Stomach (tissue), 4 donors: ENCODE data around the gene COL8A2.

Source experiments
- CTCF ChIP-seq, 7 experiments: fragments of 450-650 bp in 4 of 7; fragments of 200-600 bp in 3 of 7; sonication (generic) in 3 of 7; IDR thresholded peaks; one replicate each; pipeline ENCODE4 v1.5.1; 2016 to 2019; ENCODE audit warnings: antibody characterized with exemption in 7 of 7, control low read depth in 2 of 7, mild to moderate bottlenecking in 1 of 7
- POLR2A ChIP-seq, 4 donors: fragments of 450-650 bp; IDR thresholded peaks; one replicate each; pipeline ENCODE4 v1.6.1; 2016; ENCODE audit warnings: antibody characterized with exemption in 4 of 4, control low read depth in 2 of 4, mild to moderate bottlenecking in 1 of 4, moderate library complexity in 1 of 4

GRCh38 chr1:36076979-36077573 lies 47.9 kb downstream of the COL8A2 start:
- TF ChIP-seq CTCF (IDR thresholded peaks at IDR 0.05), result no peak
- no peak for TF ChIP-seq POLR2A (IDR thresholded peaks at IDR 0.05)
